Pancreas (tissue), 10 donors: ENCODE measurements around the gene HTR2B. TPM values are rescaled to one million over a fixed set of nuclear protein-coding genes. Genes with fewer than 3 reads are reported as not detected.

Experiments used
- ATAC-seq, 4 donors: fragments of 200-7000 bp; cut with Tn5 transposase; one replicate each; pipeline versions ENCODE4 v1.8.0 to v1.9.1; 2020; ENCODE audit warnings: mild to moderate bottlenecking in 4 of 4, moderate library complexity in 4 of 4
- DNase-seq, 6 donors: peaks; one replicate each; pipeline ENCODE4 v3.0.0-alpha.2; 2020
- FAIRE-seq: peaks from 2 replicates; lab custom pipeline; 2012; peaks lifted over from hg19 to GRCh38; lab: Jason Lieb, UNC
- H3K27ac ChIP-seq, 4 donors: fragments of 200-600 bp; sonication (generic); 1 replicate in 3 of 4; 2 replicates in 1 of 4; pipeline versions ENCODE4 v1.5.0 to v1.8.0; 2020
- H3K27me3 ChIP-seq, 4 donors: fragments of 200-600 bp; one replicate each; pipeline ENCODE4 v1.8.0; 2021
- H3K36me3 ChIP-seq, 3 donors: fragments of 200-600 bp; sonication (generic) in 1 of 3; one replicate each; pipeline versions ENCODE4 v1.5.0 to v1.8.0; 2020 to 2021
- H3K4me1 ChIP-seq, 3 donors: fragments of 200-600 bp; one replicate each; pipeline ENCODE4 v1.8.0; 2021
- H3K4me3 ChIP-seq, 4 donors: fragments of 200-600 bp; sonication (generic) in 2 of 4; one replicate each; pipeline versions ENCODE4 v1.5.0 to v1.8.0; 2020 to 2021
- H3K9me3 ChIP-seq, 4 donors: fragments of 200-600 bp; one replicate each; pipeline ENCODE4 v1.8.0; 2021
- WGBS, 2 donors: extraction: QIAGEN DNeasy Blood & Tissue Kit; methylation state at CpG; one replicate each; pipeline ENCODE4 v1.1.7; 2013; 5-methylcytosine and 5-hydroxymethylcytosine counted together
- intact Hi-C, 3 donors: fragments of 100-400 bp; cut with DNase I; formaldehyde crosslinking; loops; one replicate each; pipeline versions ENCODE4 v1.11.1 to v1.14.2; 2022
- polyA plus RNA-seq, 2 donors: library from polyadenylated mRNA; stranded (reverse); fragments of 200-250 nt; gene quantifications; one replicate each; pipeline ENCODE4 v1.2.3, GENCODE V29; 2013
- total RNA-seq, 6 donors: library from RNA; stranded (reverse); fragmentation: NEBNext Ultra II Directional in 4 of 6; extraction: Animal tissue kit (Norgen Biotek cat#: 25700) in 4 of 6; gene quantifications; one replicate each; pipeline versions ENCODE4 v1.2.1 to v1.2.4, GENCODE V29; 2021 to 2023
- TF ChIP-seq, protein P1 (sequence below), 4 donors: fragments of 200-600 bp; sonication (generic) in 3 of 4; IDR thresholded peaks; one replicate each; pipeline versions ENCODE4 v1.5.0 to v1.8.0; 2021; ENCODE audit warnings: antibody characterized with exemption in 4 of 4
- donor health status: healthy with polysubstance abuse.
- donor health status: DM: no; HTN: no; CAD: no; lungs with moderate emphysema.
- donor health status: DM: no; HTN: no; CAD: no.
- donor health status: control.
- donor health status: control.
- donor health status: Bipolar disorder and iron deficiency.
- donor health status: DM: yes; HTN: yes; CAD: no.
- donor health status: DM: no; HTN: no; CAD: no.
- donor health status: DM: no; HTN: no; CAD: no.
- donor health status: DM: yes; HTN: yes; CAD: no.

Gene HTR2B
- total and polyA plus RNA-seq, 8 donors, result 0.08 to 0.78 (median 0.11) TPM; not detected in 1

DNA sequence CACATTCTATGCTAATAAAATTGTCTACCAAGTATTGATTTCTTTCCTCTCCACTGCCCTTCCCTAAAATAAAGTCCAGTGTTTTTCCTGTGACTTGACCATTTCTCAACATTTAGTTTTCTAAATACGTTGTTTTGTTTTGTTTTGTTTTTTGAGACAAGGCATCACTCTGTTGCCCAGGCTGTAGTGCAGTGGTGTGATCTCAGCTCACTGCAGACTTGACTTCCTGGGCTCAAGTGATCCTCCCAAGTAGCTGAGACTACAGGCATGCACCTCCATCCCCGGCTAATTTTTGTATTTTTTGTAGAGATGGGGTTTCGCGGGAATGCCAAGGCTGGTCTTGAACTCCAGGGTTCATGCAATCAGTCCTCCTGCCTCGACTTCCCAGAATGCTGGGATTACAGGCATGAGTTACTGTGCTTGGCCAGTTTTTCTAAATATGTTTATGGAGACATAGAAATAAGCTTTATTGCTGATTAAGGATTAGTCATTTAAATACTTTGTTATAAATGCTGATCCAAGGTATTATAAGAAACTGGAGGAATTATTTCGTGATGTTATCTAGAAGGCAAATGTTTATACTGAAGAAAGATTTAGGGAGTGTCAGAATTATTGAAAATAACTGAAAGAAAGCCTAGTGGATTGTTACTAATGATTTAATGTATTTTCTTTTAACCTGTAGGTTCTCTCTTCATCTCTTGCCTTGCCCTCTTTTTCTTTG lies 5.7 kb upstream of the HTR2B start:
- WGBS, 2 donors, result 76 to 84% methylated on average over 6 of the region's 6 CpGs
- TF ChIP-seq, protein P1, sequence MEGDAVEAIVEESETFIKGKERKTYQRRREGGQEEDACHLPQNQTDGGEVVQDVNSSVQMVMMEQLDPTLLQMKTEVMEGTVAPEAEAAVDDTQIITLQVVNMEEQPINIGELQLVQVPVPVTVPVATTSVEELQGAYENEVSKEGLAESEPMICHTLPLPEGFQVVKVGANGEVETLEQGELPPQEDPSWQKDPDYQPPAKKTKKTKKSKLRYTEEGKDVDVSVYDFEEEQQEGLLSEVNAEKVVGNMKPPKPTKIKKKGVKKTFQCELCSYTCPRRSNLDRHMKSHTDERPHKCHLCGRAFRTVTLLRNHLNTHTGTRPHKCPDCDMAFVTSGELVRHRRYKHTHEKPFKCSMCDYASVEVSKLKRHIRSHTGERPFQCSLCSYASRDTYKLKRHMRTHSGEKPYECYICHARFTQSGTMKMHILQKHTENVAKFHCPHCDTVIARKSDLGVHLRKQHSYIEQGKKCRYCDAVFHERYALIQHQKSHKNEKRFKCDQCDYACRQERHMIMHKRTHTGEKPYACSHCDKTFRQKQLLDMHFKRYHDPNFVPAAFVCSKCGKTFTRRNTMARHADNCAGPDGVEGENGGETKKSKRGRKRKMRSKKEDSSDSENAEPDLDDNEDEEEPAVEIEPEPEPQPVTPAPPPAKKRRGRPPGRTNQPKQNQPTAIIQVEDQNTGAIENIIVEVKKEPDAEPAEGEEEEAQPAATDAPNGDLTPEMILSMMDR (IDR thresholded peaks at IDR 0.05), result no peak

DNA sequence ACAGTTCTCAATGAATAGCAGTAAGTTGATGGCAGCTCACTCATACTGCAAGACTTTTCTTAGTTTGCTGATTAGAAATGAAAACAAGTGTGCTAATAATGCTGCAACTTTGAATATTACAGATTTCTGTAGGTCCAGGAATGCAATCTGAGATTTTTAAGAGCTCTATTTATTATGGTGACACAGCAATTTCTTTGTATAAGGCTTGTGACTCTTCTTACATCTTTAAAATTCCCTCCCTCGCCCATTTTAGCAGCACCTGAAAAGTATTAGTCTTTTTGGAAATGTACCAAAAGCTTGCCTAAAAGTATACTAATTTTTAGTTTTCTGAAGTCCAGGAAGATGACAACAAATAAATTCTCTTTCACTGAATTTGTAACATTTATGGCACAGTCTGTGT lies 4.4 kb upstream of the HTR2B start:
- Histone ChIP-seq H3K36me3 (no peaks in the 10 kb centered on the region), H3K4me1 (peaks cover 4 to 7% (median 5%) of the 10 kb centered on the region in 3 donors), H3K27ac (no peak overlapping the region), H3K4me3 (no peak overlapping the region), H3K9me3 (no peaks in the 10 kb centered on the region), H3K27me3 (no peaks in the 10 kb centered on the region)
- no peak for DNase-seq
- FAIRE-seq, result no peak
- intact Hi-C loops, result no loop called here
- TF ChIP-seq, protein P1 (IDR thresholded peaks at IDR 0.05), result no peak
- 95 to 96% methylated on average over 1 of the region's 1 CpG for WGBS, 2 donors
- ATAC-seq, result no peak

More for the DNA sequence above, 5.7 kb upstream of the HTR2B start:
- ATAC-seq (no peak), DNase-seq (no peak), FAIRE-seq (no peak)
- Histone ChIP-seq H3K27ac (no peak overlapping the region), H3K9me3 (no peaks in the 10 kb centered on the region), H3K36me3 (no peaks in the 10 kb centered on the region), H3K27me3 (no peaks in the 10 kb centered on the region), H3K4me1 (peaks cover 0 to 3% (median 2%) of the 10 kb centered on the region in 3 donors), H3K4me3 (no peak overlapping the region)
- intact Hi-C loops, result no loop called here

DNA sequence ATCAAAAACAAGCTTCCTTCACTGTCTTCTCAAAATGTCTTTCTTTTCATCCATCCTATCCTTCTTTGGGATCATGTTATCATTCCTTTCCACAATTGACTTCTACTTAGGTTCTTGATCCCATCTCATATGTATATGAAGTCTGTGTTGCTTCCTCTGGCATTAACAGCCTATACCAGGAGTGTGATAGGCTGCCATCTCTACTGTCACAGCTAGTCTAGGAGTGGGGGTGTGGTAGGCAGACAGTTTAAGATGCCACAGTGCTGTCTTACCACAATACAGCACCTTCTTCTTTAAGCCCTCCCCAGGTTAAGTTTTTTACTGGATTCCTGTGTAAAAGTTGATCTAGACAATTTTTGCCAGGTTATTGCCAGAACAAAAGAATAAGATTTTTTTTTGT lies 3.7 kb upstream of the HTR2B start:
- TF ChIP-seq, protein P1 (IDR thresholded peaks at IDR 0.05), result no peak
- DNase-seq (no peak), ATAC-seq (no peak), FAIRE-seq (no peak)
- no peak overlapping the region for H3K27ac ChIP-seq
- H3K36me3 ChIP-seq, result no peaks in the 10 kb centered on the region
- peaks cover 7 to 11% (median 10%) of the 10 kb centered on the region in 3 donors for H3K4me1 ChIP-seq
- H3K9me3 ChIP-seq, result no peaks in the 10 kb centered on the region
- no peaks in the 10 kb centered on the region for H3K27me3 ChIP-seq
- intact Hi-C loops, result no loop called here
- H3K4me3 ChIP-seq, result no peak overlapping the region

DNA sequence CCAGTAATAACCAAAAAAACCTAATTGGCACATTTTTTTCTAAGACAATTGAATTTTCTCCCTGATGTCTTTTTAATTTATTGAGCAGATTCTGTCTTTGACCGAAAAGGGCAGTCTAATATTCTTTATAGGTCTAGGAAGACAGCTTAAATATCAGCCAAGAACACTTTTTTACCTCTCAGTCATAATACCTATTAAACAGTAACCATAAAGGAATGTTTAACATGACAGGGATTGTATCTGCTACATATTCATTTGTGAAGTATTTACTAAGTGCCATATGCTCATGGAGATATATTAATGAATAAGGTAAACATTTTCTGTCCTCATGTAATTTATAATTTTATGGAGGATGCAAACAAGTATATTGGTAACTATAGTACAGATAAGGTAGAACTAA lies 3.1 kb upstream of the HTR2B start:
- no peak overlapping the region for H3K4me3 ChIP-seq
- H3K9me3 ChIP-seq, result no peaks in the 10 kb centered on the region
- H3K27me3 ChIP-seq, result no peaks in the 10 kb centered on the region
- no peaks in the 10 kb centered on the region for H3K36me3 ChIP-seq
- DNase-seq, result no peak
- no peak for ATAC-seq
- TF ChIP-seq, protein P1 (IDR thresholded peaks at IDR 0.05), result no peak
- H3K27ac ChIP-seq, result no peak overlapping the region
- no peak for FAIRE-seq
- peaks cover 7 to 16% (median 10%) of the 10 kb centered on the region in 3 donors for H3K4me1 ChIP-seq
- 86 to 92% methylated on average over 1 of the region's 1 CpG for WGBS, 2 donors
- intact Hi-C loops, result no loop called here

DNA sequence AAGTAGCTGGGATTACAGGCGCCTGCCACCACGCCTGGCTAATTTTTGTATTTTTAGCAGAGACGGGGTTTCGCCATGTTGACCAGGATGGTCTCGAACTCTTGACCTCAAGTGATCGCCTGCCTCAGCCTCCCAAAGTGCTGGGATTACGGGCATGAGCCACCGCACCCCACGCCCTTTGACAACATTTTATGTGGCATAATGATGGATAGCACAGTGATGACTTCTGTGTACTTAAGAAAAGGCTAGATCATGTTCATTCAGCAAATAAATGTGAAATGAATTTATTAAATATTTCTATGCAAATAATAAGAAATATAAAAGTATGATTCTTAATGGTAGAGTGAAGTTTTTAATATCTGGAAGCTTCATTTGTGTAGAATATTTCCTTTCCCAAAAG lies 2.6 kb upstream of the HTR2B start:
- intact Hi-C loops, result no loop called here

More for the DNA sequence above, 2.6 kb upstream of the HTR2B start:
- TF ChIP-seq, protein P1 (IDR thresholded peaks at IDR 0.05), result no peak
- ATAC-seq, result no peak
- DNase-seq, result no peak
- H3K9me3 ChIP-seq, result no peaks in the 10 kb centered on the region
- no peak overlapping the region for H3K27ac ChIP-seq
- H3K4me3 ChIP-seq, result no peak overlapping the region
- H3K36me3 ChIP-seq, result no peaks in the 10 kb centered on the region
- H3K4me1 ChIP-seq, result peaks cover 7 to 20% (median 12%) of the 10 kb centered on the region in 3 donors
- FAIRE-seq, result no peak
- no peaks in the 10 kb centered on the region for H3K27me3 ChIP-seq
- WGBS, 2 donors, result 96 to 99% methylated on average over 9 of the region's 9 CpGs
